HG03575 (cell line): ENCODE data around the gene DCLK1.
"Not testable (repeated sequence)": the region's sequence is repeated elsewhere in the genome, so short reads cannot be mapped to it uniquely, and the experiment has no call there.

Experiments used
- ATAC-seq: cut with Tn5 transposase; IDR thresholded peaks from one replicate; pipeline ENCODE4 v1.9.1; 2021; ENCODE audit not compliant: unreplicated experiment, insufficient number of reproducible peaks, low FRiP score; ENCODE audit errors: extremely low read depth

Gene DCLK1

DNA sequence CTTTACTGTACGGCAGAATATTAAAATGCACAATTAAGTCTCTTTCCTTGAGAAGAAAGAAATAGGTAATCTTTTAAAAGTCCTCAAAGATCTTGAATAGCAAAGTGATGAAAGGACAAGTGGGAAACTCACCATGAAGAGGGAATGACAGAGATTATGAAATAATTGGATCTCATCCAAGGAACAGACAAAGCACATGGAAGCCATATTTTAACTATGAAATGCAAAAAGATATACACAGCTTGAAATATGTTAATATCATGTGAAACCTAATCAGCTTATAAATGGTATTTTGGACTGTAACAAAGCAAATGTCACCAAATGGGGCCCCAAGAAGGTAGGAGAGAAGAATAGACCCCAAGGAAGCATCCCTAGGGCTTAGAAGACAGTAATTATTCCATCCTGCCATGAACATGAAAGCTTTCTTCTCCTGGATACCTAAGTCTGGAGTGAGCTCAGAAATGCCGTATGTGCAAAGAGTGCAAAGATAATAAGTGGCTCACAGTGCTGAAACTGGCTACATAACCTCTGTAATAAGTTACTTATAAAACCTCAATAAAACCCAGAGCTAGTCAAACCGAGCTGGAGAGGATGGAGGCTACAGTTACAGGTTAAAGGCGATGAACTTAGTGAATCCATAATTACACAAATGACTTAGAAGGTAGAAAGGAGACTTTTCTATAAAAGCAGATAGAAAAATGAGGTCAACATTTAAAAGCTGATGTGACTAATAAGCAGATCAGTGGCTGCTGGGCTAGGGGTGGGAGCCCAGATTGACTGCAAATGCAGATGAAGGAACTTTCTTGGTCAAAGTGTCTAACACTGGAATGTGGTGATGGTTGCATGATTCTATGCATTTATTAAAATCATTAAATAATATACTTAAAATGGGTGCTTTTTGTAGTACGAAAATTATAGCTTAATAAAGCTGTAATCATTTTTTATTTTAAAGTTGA, 34.4 kb downstream of the DCLK1 start:
- ATAC-seq: no peak

DNA sequence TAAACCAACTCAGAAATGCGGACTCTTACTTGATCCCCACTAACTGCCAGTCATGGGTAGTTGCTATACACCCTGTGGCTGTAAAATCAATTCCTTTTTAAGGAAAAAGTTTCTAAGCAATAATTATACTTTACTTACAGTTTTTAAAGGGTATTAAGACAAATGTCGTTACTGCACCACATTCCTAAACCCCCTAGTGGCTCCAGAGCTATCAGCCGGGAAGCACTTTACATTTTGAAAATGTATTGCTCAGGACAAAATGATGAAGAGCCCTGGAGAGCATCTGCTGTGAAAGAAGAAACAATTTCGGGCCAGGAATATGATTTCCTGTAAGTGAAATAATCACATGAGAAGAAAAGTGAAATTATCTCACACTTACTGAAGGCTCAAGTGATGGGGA, 36.7 kb downstream of the DCLK1 start:
- no peak for ATAC-seq

DNA sequence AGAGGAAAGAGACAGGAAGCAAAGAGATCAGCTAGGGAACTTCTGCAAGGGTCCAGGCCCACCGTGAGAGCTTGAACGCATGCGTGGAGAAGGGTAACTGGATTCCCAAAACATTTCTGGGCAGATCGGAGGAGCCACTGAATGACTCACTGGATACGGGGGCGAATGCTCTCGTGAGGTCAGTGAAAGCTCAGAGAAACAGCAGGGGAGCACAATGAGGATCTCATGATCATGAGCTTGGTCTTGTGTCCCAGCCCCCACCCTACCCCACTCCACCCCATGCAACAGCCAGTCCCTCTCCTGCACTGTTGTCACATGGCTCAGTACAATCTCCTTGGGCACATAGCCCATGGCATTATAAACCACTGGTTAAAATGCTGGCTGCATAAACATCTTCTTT, 40.6 kb downstream of the DCLK1 start:
- ATAC-seq: no peak

DNA sequence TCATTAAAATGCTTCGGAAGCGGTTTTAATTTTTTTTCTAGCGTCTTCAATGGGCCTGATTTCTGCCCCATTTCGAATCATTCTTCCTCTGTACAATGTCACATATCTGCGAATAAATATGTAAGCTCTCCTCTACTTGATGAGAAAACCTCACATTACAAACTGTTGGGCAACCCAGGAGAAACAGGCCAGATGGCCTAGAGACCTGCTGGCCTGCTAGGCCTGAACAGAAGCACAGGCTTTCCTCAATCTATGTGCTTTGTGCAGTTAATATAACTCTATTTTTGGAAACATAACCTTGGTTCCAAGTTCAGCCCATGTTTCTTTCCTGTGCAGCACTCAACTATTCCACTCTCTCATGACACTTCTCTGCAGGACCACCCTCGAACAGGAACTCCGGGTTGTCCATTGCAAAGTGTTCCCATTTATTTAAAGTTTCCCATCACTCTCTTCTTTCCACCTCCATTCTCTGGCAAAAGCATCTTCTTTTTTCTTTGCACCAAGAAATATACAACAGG, 42.0 kb downstream of the DCLK1 start:
- no peak for ATAC-seq

DNA sequence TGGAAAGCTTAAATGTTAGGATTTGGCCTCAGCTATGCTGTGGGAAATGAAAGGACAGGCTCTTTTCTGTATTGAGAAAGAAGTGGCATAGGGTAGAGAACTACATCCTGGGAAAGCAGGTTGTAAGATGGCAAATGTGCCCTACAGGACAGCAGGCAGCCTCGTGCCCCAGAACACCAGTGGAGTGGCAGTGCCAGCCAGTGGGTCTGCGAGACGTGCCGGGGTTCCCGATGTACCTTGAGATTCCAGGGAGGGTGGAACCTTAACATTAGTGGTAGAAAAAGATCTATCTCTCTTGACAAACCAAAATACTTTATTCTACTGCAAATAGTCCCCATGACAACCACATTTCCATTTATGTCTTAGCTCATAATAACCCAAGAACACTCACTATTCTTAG, 42.7 kb downstream of the DCLK1 start:
- ATAC-seq: no peak

DNA sequence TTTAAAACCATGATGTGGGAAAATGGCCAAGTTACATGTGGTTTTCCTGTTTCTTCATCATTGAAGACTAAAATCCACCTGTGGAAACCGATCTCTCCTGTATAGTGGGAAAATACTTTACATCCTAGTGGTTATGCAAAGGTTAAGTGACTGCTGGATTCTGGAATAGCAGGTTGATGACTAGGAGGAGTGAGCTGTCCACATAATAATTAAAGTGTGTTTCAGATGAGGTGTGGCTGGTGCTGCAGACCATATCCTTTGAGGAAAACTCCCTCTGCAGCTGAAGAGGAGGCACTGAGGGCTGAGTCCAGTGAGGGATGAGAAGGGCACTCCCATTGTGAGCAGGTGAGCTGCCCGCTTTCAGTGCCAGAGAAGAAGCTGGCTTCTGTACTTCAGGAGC, 43.2 kb downstream of the DCLK1 start:
- no peak for ATAC-seq

DNA sequence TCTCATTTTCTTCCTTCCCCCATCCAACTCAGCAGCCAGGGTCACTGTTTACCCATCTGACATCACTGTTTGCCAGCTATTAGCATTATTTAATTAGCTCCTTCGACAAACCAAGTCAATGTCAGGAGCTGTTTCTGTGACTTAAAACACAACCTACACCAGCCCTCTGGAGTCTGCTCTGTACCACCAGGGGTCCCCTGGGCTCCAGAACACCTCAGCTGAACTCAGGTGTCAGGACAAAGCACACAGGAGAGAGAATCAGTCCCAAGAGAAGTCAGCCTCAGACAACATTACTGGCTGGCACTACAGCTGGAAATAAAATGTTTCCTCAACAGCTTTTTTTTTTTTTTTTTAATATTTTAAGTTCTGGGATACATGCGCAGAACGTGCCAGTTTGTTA, 45.1 kb downstream of the DCLK1 start:
- ATAC-seq: no peak

DNA sequence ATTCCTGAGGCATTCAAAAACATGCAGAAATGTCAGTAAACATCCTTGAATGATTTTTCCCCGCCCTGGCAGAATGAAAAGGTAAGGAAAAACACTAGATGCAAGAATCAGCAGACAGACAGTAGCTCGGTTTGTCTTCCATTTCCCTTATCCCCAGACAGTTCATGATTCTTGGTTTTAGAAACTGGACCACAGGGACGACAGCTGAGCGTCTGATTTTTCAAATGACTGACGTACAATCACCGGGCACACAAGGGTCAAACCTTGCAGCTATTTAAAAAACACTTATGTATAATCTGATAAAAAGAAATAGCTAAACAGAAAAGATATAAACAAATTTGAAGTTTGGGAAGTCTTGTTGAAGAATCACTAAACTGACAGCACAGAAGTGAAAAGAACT, 47.1 kb downstream of the DCLK1 start:
- no peak for ATAC-seq

DNA sequence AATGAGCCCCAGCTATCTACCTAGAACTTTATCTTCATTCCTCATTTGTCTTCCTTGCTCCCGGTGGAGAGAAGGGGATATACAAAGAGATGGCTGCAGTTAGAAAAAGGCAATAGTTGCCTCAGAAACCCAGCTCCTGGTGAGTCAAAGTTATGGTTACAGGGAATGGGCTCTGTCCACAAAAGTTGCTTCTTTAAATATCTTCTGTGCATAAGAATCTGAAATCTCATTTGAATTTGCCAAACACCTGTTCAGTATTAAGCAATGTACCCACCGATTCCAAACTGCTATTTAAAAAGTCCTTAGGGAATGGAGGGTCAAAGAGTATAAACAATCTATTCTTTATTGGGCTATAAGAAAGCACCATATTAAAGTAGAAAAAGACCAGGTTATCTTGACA, 48.4 kb downstream of the DCLK1 start:
- ATAC-seq: no peak

DNA sequence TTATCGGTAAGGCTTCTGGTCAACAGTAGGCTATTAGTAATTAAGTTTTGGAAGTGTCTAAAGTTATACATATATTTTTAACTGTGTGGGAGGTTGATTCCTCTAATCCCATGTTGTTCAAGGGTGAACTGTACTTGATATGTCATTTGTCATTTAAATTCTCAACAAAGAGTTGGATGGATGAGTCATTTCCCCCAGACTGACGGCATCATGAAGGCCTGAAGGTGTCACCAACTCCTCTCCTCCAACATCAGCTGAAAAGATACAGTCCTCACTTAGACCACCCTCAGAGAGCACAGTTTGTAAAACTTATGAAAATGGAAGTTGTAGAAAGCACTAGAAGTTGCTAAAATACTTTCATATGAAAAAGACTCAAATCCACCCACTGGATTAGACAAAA, 48.8 kb downstream of the DCLK1 start:
- ATAC-seq: no peak

DNA sequence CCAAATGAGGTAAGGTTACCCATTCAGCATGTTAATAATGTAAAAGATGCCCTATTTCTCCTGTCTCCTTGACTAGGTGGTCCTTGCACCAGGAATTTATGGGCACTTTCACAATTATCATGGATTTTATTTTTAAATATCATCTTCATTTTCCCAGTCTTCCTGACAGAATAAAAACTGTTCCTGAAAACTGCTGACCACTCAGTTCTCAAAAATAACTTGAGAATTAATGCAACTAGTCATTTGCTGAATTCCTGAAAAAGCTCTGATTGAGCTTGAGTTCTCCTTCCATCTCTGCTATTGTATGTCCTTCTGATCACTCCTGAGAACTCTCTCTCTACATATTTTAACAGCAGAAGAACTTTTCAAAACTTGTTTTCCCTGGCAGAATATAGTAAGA, 55.0 kb downstream of the DCLK1 start:
- ATAC-seq: no peak

DNA sequence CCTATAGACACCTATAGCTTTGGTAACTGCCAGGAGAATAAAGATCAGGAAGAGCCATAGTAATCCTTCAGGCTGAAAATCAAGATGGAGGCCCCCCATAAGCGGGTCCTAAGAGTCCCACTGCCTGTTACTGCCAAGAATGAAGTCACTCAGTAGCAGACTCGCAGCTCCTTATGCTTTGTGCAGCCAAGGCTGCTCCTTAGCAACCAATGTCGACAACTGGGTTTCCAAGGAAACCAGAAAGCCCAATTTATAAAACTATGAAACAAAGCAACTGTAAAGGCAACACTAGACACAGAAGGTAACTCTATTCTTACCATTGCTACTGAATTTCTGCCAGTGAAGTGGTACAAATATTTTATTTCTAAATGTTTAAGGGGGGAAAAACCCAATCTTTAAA, 56.5 kb downstream of the DCLK1 start:
- no peak for ATAC-seq

DNA sequence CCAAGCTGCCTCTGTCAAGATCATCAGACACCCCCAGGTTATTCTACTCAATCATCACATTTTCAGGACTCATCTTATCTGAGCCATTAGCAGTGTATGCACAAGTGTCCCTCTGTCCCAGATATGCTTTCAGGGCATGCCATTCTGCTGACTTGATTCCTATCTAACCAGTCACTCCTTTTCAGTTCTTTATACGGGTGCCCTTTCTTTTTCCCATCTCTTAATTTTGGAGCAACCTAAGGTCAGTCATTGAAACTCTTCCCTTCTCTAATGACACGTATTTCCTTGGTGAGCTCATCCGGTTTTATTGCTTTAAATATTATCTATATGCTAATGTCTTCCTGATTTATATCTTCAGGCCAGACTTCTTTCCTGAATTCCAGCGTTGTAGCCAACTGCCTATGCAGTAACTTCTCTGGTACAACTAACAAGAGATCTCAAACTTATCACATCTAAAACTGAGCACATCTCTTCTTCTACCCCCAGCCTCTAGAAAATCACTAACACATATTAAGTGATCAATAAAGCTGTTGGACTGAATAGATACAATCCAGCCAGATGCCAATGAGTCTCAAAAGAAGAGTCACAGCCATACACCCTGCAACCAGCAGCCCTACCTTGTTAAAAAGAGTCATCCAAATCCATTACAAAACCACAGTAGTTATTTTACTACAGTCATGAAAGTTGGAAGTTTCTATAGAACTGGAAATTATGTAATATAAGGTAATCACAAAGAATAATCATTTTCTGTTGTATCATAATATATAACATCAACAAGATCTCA, 58.8 kb downstream of the DCLK1 start:
- no peak for ATAC-seq

DNA sequence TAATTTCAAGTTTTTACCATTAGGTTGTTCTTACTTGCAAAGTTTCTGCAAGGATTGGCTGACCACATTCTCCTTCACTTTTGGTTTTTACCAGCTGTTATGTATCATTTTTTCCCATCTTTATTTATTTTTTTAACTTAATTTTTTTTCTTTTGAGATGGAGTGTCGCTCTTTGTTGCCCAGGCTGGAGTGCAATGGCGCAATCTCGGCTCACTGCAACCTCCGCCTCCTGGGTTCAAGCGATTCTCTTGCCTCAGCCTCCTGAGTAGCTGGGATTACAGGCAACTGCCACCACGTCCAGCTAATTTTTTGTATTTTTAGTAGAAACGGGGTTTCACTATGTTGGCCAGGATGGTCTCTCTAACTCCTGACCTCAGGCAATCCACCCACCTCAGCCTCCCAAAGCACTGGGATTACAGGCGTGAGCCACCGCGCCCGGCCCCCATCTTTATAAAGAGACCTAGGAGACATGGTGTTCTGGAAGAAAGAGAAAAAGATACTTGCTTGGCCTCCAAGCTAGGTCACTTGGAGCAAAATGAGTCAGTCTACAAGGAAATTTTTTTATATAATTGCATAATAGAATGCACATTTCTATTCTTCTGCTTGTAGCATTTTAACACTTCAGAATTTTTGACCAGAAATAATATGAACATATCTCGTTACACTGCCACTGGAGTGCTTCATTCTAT, 60.5 kb downstream of the DCLK1 start:
- not testable (repeated sequence) for ATAC-seq

DNA sequence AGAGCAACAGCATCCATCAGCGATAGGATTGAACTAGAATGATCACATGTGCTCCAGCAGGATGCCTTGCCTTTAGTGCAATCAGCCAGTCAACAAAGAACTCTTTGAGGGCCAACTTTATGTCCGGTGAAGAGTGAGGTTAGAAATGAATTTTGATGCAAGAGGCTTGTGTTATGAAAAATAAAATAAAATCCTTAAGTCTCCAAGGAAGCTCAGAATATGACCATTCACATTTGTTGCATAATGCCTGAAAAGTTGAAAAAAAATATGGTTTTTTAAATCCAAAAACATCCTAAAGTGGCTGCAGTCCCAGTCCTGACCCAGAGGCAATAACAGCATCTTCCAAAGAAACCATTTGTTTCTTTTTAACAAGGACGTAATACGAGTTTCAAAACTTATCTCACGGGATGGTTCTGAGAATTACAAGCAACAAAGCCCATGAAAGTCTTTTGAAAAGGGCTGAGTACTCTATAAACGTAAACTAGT, 61.3 kb downstream of the DCLK1 start:
- no peak for ATAC-seq

DNA sequence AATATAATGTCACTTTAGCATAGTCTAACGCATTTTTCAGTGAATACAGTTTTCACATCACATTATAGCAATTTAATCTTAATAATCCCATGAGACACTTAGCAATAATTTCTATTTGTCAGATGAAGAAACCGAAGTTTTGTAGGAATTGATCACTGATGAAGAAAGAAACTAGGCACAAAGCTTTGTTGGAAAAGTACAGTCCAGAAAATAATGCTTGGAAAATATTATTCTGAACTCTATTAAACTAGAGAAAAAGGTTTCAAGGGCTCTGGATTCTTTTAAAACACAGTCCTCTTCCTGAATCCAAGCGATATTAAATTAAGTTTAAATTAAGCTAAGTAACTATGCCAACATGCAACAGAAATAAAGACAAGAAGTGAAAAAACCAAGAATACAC, 62.2 kb downstream of the DCLK1 start:
- no peak for ATAC-seq

DNA sequence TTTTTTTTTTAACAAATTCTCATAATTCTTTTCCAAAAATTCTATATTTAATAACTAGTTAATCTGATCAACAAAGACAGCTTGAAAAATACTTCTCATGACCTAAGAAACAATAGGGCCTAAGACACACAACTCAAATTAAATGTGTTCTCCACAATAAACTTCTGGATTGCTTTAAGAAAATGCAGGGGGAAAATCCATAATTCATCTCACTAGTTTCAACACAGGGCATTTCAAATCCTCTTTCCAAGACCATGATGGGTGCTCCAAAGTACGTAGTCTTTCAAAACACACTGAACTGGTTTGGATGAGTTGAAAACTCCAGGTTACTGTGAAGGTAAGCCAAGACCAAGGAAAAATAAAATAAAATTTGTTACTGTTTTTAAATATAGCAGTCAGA, 62.6 kb downstream of the DCLK1 start:
- no peak for ATAC-seq

DNA sequence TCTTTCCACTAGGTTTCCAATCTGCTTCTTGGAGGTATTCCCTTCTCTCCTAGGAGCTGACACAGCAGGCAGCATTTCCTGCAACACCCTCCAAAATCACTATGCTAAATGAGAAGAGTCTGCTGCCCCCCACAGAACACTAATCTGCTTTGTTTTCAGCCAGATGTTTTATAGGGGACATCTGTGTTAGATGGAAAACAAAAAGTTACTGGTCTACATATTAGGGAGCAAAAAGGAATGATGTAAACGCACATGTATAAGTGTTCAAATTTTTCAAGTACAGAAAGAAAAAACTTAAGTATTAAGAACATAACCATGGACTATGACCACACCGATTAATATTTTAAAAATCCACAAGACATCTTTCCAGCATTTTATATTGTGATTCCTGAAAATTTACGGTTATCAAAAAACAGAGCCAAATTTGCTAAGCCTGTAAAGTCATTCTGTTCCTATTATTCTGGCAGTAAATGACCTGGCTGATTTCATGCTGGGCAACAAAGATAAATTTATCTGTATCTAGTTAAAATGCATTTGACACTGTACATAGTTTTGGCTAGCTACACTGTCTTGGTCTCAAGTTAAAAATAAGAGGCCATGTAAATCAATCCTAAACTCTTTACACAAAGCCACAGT, 63.3 kb downstream of the DCLK1 start:
- ATAC-seq: no peak

DNA sequence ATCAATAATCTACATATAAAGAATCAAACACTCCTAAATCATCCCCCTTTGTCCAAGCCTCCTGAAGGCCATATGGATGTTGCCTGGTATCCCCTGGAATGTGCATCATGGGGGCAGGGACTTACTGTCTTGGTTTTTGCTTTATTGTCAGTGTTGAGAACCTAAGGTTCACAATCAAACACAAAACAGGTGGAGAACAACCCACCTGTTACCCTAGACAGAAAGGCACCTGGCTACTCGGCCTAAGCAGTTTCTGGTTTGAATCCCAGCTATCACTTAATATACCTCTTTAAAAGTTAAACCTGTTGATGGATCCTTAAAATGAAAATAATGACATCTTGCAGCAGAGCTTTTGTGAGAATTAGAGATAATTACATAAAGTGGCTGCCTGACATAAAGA, 68.9 kb downstream of the DCLK1 start:
- no peak for ATAC-seq
